ENCODE measurements around the gene ILKAP.

GRCh38 chr2:238154570-238154969, 48.9 kb downstream of the ILKAP start:
- TF ChIP-seq POLR2A (IDR thresholded peaks at IDR 0.05; ENCODE audit: low read depth, low read length): no peak
- TF ChIP-seq, protein P1, sequence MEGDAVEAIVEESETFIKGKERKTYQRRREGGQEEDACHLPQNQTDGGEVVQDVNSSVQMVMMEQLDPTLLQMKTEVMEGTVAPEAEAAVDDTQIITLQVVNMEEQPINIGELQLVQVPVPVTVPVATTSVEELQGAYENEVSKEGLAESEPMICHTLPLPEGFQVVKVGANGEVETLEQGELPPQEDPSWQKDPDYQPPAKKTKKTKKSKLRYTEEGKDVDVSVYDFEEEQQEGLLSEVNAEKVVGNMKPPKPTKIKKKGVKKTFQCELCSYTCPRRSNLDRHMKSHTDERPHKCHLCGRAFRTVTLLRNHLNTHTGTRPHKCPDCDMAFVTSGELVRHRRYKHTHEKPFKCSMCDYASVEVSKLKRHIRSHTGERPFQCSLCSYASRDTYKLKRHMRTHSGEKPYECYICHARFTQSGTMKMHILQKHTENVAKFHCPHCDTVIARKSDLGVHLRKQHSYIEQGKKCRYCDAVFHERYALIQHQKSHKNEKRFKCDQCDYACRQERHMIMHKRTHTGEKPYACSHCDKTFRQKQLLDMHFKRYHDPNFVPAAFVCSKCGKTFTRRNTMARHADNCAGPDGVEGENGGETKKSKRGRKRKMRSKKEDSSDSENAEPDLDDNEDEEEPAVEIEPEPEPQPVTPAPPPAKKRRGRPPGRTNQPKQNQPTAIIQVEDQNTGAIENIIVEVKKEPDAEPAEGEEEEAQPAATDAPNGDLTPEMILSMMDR (conservative IDR thresholded peaks at IDR 0.05; ENCODE audit: low read depth, low read length): no peak
- TF ChIP-seq RCOR1 (IDR thresholded peaks at IDR 0.05; ENCODE audit: insufficient replicate concordance, low read length): no peak
- TF ChIP-seq CHD1 (IDR thresholded peaks at IDR 0.05; ENCODE audit: low read depth, low read length): no peak
- TF ChIP-seq CEBPB (IDR thresholded peaks at IDR 0.05; ENCODE audit: low read depth, low read length): no peak
